Activated CD4-positive, alpha-beta T cell treated with anti-CD3 and anti-CD28 coated beads for 36 hours (primary cell): ENCODE data around the gene HYDIN. TPM values are rescaled to one million over a fixed set of nuclear protein-coding genes. Genes with fewer than 3 reads are reported as not detected.
"Not testable (repeated sequence)": the region's sequence is repeated elsewhere in the genome, so short reads cannot be mapped to it uniquely, and the experiment has no call there.

ENCODE experiments used
- ATAC-seq: fragments of 200-7000 bp; cut with Tn5 transposase; one replicate; pipeline ENCODE4 v1.10.0; 2021; ENCODE audit warnings: mild to moderate bottlenecking, moderate library complexity
- CTCF ChIA-PET: fragments of 350-600 bp; sonication (Branson Sonifier 250); formaldehyde crosslinking; loops from one replicate; lab custom pipeline; 2021; ENCODE audit warnings: antibody characterized with exemption; lab: Charles Lee
- POLR2A ChIA-PET: fragments of 350-600 bp; sonication (Branson Sonifier 250); formaldehyde crosslinking; loops from one replicate; lab custom pipeline; 2021; ENCODE audit warnings: antibody characterized with exemption, inconsistent platforms; lab: Charles Lee
- DNase-seq: peaks from one replicate; pipeline ENCODE4 v3.0.0-alpha.2; 2020
- H3K27ac Mint-ChIP-seq: one replicate; pipeline ENCODE4 v1.8.0; 2021; ENCODE audit warnings: mixed read lengths
- H3K27me3 Mint-ChIP-seq: one replicate; pipeline ENCODE4 v1.8.0; 2021; ENCODE audit warnings: mixed read lengths
- H3K36me3 Mint-ChIP-seq: one replicate; pipeline ENCODE4 v1.8.0; 2021; ENCODE audit warnings: low read depth, mixed read lengths
- H3K4me1 Mint-ChIP-seq: one replicate; pipeline ENCODE4 v1.8.0; 2021; ENCODE audit warnings: mixed read lengths
- H3K4me3 Mint-ChIP-seq: one replicate; pipeline ENCODE4 v1.8.0; 2021; ENCODE audit warnings: mild to moderate bottlenecking, moderate library complexity, mixed read lengths
- H3K9me3 Mint-ChIP-seq: one replicate; pipeline ENCODE4 v1.8.0; 2021; ENCODE audit warnings: low read depth, mixed read lengths
- intact Hi-C, 2 experiments: fragments of 100-400 bp; cut with DNase I in 1 of 2; cut with micrococcal nuclease in 1 of 2; formaldehyde crosslinking; loops; one replicate each; pipeline versions ENCODE4 v1.14.2 to v1.15.1; 2022 to 2024; cut with DNase I, micrococcal nuclease
- total RNA-seq, 2 experiments: library from RNA; stranded (reverse); gene quantifications; one replicate each; pipeline ENCODE4 v1.2.3, GENCODE V29; 2021

HYDIN gene
- total RNA-seq, 2 experiments from 2014 or later = 0.32 TPM; not detected in 1

- DNase-seq, POLR2A ChIA-PET, H3K36me3 Mint-ChIP-seq, CTCF ChIA-PET, H3K4me3 Mint-ChIP-seq, H3K27me3 Mint-ChIP-seq, H3K4me1 Mint-ChIP-seq, ATAC-seq, H3K9me3 Mint-ChIP-seq, intact Hi-C loops, H3K27ac Mint-ChIP-seq: not testable (repeated sequence)
Observed at GRCh38 chr16:71080777-71081176, 149.7 kb downstream of the HYDIN start.

- ATAC-seq, CTCF ChIA-PET, H3K4me3 Mint-ChIP-seq, H3K27ac Mint-ChIP-seq, H3K27me3 Mint-ChIP-seq, DNase-seq, intact Hi-C loops, POLR2A ChIA-PET, H3K4me1 Mint-ChIP-seq, H3K9me3 Mint-ChIP-seq, H3K36me3 Mint-ChIP-seq: not testable (repeated sequence)
Observed at GRCh38 chr16:71080262-71080661, 150.3 kb downstream of the HYDIN start.

- H3K4me1 Mint-ChIP-seq, DNase-seq, H3K4me3 Mint-ChIP-seq, POLR2A ChIA-PET, H3K36me3 Mint-ChIP-seq, H3K27me3 Mint-ChIP-seq, ATAC-seq, H3K27ac Mint-ChIP-seq, H3K9me3 Mint-ChIP-seq, intact Hi-C loops, CTCF ChIA-PET: not testable (repeated sequence)
Observed at GRCh38 chr16:71070651-71071050, 159.9 kb downstream of the HYDIN start.

GRCh38 chr16:71069842-71070241, 160.7 kb downstream of the HYDIN start:
- H3K9me3 Mint-ChIP-seq, H3K4me3 Mint-ChIP-seq, intact Hi-C loops, DNase-seq, ATAC-seq, H3K4me1 Mint-ChIP-seq, H3K27ac Mint-ChIP-seq, H3K36me3 Mint-ChIP-seq, CTCF ChIA-PET, H3K27me3 Mint-ChIP-seq, POLR2A ChIA-PET: not testable (repeated sequence)

- H3K27me3 Mint-ChIP-seq, ATAC-seq, POLR2A ChIA-PET, DNase-seq, H3K4me1 Mint-ChIP-seq, H3K9me3 Mint-ChIP-seq, H3K36me3 Mint-ChIP-seq, CTCF ChIA-PET, H3K27ac Mint-ChIP-seq, H3K4me3 Mint-ChIP-seq, intact Hi-C loops: not testable (repeated sequence)
Observed at GRCh38 chr16:71053897-71054609, 176.5 kb downstream of the HYDIN start.

GRCh38 chr16:71050307-71050706, 180.2 kb downstream of the HYDIN start:
- H3K36me3 Mint-ChIP-seq, H3K4me3 Mint-ChIP-seq, intact Hi-C loops, H3K4me1 Mint-ChIP-seq, H3K27me3 Mint-ChIP-seq, H3K9me3 Mint-ChIP-seq, H3K27ac Mint-ChIP-seq, POLR2A ChIA-PET, DNase-seq, ATAC-seq, CTCF ChIA-PET: not testable (repeated sequence)

- H3K27me3 Mint-ChIP-seq, H3K9me3 Mint-ChIP-seq, H3K4me1 Mint-ChIP-seq, CTCF ChIA-PET, H3K4me3 Mint-ChIP-seq, POLR2A ChIA-PET, intact Hi-C loops, ATAC-seq, H3K27ac Mint-ChIP-seq, DNase-seq, H3K36me3 Mint-ChIP-seq: not testable (repeated sequence)
Observed at GRCh38 chr16:71039368-71040111, 191.0 kb downstream of the HYDIN start.

GRCh38 chr16:71038421-71038820, 192.1 kb downstream of the HYDIN start:
- H3K4me1 Mint-ChIP-seq, H3K27me3 Mint-ChIP-seq, H3K9me3 Mint-ChIP-seq, ATAC-seq, H3K27ac Mint-ChIP-seq, H3K4me3 Mint-ChIP-seq, H3K36me3 Mint-ChIP-seq, CTCF ChIA-PET, POLR2A ChIA-PET, DNase-seq, intact Hi-C loops: not testable (repeated sequence)

GRCh38 chr16:71037987-71038386, 192.5 kb downstream of the HYDIN start:
- CTCF ChIA-PET, intact Hi-C loops, H3K36me3 Mint-ChIP-seq, ATAC-seq, H3K9me3 Mint-ChIP-seq, H3K4me1 Mint-ChIP-seq, DNase-seq, H3K27me3 Mint-ChIP-seq, POLR2A ChIA-PET, H3K27ac Mint-ChIP-seq, H3K4me3 Mint-ChIP-seq: not testable (repeated sequence)

GRCh38 chr16:71028032-71028727, 202.3 kb downstream of the HYDIN start:
- intact Hi-C loops, H3K4me1 Mint-ChIP-seq, H3K36me3 Mint-ChIP-seq, CTCF ChIA-PET, POLR2A ChIA-PET, H3K9me3 Mint-ChIP-seq, ATAC-seq, H3K27ac Mint-ChIP-seq, H3K4me3 Mint-ChIP-seq, DNase-seq, H3K27me3 Mint-ChIP-seq: not testable (repeated sequence)

- H3K9me3 Mint-ChIP-seq, DNase-seq, H3K4me1 Mint-ChIP-seq, H3K4me3 Mint-ChIP-seq, intact Hi-C loops, POLR2A ChIA-PET, H3K27ac Mint-ChIP-seq, H3K36me3 Mint-ChIP-seq, H3K27me3 Mint-ChIP-seq, ATAC-seq, CTCF ChIA-PET: not testable (repeated sequence)
Observed at GRCh38 chr16:71027511-71027910, 203.0 kb downstream of the HYDIN start.
